ENCODE measurements around the gene CEACAM19. TPM values are rescaled to one million over a fixed set of nuclear protein-coding genes. Genes with fewer than 3 reads are reported as not detected.
A peak's percentile ranks its signal among the peaks of the same experiment; 100 is the strongest.
"Not testable (repeated sequence)": the region's sequence is repeated elsewhere in the genome, so short reads cannot be mapped to it uniquely, and the experiment has no call there.

CEACAM19 gene
- total and polyA plus RNA-seq, 10 donors = 1.0 to 6.8 (median 3.7) TPM

DNA sequence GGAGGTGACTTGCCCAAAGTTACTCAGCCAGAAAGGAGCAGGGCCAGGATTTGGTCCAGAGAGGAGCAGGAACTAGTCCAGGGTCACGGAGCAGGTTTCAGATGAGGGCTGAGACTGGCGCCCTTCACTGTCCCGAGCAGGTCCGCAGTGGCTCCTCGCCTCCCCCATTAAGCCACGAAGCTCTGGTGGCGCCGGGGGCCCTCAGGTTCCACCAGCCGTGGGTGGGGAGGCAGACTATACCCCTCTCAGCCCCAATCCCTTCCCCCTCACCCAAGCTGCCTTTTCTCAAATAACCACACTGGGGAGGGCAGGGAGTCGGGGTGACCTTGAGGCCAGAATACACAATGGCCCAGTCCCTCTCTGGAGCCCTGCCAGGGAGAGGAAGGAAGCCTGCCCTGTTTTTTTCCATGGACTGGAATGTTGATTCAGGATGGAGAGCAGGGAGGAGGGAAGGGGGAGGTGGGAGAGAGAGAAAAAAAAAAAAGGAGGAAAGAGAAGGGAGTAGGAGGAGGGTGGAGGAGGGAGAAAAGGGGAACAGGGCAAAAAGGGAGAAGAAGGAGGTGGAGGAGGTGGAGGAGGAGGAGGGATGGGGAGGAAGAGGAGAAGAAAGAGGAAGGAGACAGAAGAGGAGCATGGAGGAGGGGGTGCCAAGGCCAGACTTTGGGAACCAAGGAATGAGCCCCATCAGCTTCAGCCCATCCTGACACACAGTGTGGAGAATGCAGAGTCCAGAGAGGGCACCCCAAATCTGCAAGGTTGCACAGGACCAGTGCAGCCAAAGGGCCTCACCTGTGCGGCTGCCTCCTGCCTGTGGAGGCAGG is 47.4 kb downstream of the CEACAM19 start:
- WGBS, 5 donors = 35 to 59% (median 43%) methylated on average over 11 of the region's 11 CpGs
- H3K36me3 ChIP-seq = peaks cover 0 to 5% (median 0%) of the 10 kb centered on the region in 6 donors
- H3K9me3 ChIP-seq = peaks cover 0 to 18% (median 16%) of the 10 kb centered on the region in 8 donors
- H3K27ac ChIP-seq = peak overlapping the region in 7 of 8 donors; percentile 78 to 90 (median 85)
- peak; percentile 65 to 78 (median 73) for TF ChIP-seq POLR2AphosphoS5 (IDR thresholded peaks at IDR 0.05)
- TF ChIP-seq POLR2A (IDR thresholded peaks at IDR 0.05) = no peak
- TF ChIP-seq, protein P1, sequence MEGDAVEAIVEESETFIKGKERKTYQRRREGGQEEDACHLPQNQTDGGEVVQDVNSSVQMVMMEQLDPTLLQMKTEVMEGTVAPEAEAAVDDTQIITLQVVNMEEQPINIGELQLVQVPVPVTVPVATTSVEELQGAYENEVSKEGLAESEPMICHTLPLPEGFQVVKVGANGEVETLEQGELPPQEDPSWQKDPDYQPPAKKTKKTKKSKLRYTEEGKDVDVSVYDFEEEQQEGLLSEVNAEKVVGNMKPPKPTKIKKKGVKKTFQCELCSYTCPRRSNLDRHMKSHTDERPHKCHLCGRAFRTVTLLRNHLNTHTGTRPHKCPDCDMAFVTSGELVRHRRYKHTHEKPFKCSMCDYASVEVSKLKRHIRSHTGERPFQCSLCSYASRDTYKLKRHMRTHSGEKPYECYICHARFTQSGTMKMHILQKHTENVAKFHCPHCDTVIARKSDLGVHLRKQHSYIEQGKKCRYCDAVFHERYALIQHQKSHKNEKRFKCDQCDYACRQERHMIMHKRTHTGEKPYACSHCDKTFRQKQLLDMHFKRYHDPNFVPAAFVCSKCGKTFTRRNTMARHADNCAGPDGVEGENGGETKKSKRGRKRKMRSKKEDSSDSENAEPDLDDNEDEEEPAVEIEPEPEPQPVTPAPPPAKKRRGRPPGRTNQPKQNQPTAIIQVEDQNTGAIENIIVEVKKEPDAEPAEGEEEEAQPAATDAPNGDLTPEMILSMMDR (IDR thresholded peaks at IDR 0.05 in 8 of 11, conservative IDR thresholded peaks at IDR 0.05 in 3 of 11) = peak in 1 of 11 experiments; percentile 22
- no peaks in the 10 kb centered on the region for H3K27me3 ChIP-seq (replicated peaks in 1 of 7)
- DNase-seq = no peak
- intact Hi-C loops (cut with DNase I; ENCODE audit: low total_unique reads) = no loop called here
- peaks cover 21 to 66% (median 48%) of the 10 kb centered on the region in 6 donors for H3K4me1 ChIP-seq
- peak overlapping the region in 7 of 8 donors; percentile 2 to 54 (median 13) for H3K4me3 ChIP-seq

DNA sequence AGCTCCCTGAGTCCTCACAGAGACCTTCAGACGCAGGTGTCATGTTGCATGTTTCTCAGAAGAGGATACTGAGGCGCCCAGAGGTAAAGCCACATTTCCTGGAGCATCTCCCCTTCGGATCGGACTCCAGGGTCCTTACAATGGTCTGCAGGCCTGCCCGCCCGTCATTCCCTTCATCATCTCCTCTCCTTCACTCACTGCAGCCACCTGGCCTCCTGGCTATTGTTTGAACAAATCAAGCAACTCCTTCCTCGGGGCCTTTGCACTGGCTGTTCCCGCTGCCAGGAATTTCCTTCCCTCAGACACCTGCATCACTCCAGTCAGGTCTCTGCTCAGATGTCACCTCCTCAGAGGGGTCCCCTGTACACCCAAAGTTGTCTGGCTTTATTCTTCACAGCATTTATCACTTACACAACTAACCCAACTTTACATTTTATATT is 48.0 kb downstream of the CEACAM19 start:
- H3K9me3 ChIP-seq = peaks cover 0 to 17% (median 16%) of the 10 kb centered on the region in 8 donors
- peaks cover 0 to 5% (median 0%) of the 10 kb centered on the region in 6 donors for H3K36me3 ChIP-seq
- peak overlapping the region in 6 of 8 donors; percentile 22 to 90 (median 84) for H3K27ac ChIP-seq
- intact Hi-C loops (cut with DNase I; ENCODE audit: low total_unique reads) = no loop called here
- TF ChIP-seq, protein P1 (IDR thresholded peaks at IDR 0.05 in 8 of 11, conservative IDR thresholded peaks at IDR 0.05 in 3 of 11) = no peak
- TF ChIP-seq POLR2AphosphoS5 (IDR thresholded peaks at IDR 0.05) (no peak), POLR2A (IDR thresholded peaks at IDR 0.05) (no peak)
- 69 to 83% (median 74%) methylated on average over 6 to 8 of the region's 8 CpGs for WGBS, 5 donors
- no peak overlapping the region for H3K4me3 ChIP-seq
- DNase-seq = no peak
- no peaks in the 10 kb centered on the region for H3K27me3 ChIP-seq (replicated peaks in 1 of 7)
- peaks cover 27 to 73% (median 54%) of the 10 kb centered on the region in 6 donors for H3K4me1 ChIP-seq

DNA sequence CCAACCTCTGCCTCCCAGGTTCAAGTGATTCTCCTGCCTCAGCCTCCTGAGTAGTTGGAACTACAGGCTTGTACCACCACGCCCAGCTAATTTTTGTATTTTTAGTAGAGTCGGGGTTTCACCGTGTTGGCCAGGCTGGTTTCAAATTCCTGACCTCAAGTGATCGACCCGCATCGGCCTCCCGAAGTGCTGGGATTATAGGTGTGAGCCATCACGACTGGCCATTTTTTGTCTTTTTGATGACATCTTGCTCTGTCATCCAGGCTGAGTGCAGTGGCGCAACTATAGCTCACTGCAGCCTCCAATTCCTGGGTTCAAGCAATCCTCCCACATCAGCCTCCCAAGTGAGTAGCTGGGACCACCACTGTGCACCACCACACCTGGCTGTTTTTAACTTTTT is 49.1 kb downstream of the CEACAM19 start:
- H3K4me1 ChIP-seq = peaks cover 34 to 84% (median 64%) of the 10 kb centered on the region in 6 donors
- H3K9me3 ChIP-seq; DNase-seq; H3K36me3 ChIP-seq; intact Hi-C loops (cut with DNase I; ENCODE audit: low total_unique reads); H3K27me3 ChIP-seq (replicated peaks in 1 of 7); H3K4me3 ChIP-seq: not testable (repeated sequence)
- WGBS, 5 donors = 91 to 97% (median 94%) methylated on average over 9 of the region's 9 CpGs
- H3K27ac ChIP-seq = peak overlapping the region in 5 of 8 donors; percentile 13 to 77 (median 56)

DNA sequence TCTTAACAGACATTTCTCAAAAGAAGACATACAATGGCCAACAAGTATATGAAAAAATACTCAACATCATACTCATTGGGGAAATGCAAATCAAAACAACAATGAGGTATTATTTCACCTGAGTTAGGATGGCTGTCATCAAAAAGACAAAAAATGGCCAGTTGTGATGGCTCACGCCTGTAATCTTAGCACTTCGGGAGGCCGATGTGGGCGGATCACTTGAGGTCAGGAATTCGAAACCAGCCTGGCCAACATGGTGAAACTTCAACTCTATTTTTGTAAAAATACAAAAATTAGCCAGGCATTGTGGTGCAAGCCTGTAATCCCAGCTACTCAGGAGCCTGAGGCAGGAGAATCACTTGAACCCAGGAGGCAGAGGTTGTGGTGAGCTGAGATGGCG is 49.7 kb downstream of the CEACAM19 start:
- peaks cover 34 to 89% (median 70%) of the 10 kb centered on the region in 6 donors for H3K4me1 ChIP-seq

DNA sequence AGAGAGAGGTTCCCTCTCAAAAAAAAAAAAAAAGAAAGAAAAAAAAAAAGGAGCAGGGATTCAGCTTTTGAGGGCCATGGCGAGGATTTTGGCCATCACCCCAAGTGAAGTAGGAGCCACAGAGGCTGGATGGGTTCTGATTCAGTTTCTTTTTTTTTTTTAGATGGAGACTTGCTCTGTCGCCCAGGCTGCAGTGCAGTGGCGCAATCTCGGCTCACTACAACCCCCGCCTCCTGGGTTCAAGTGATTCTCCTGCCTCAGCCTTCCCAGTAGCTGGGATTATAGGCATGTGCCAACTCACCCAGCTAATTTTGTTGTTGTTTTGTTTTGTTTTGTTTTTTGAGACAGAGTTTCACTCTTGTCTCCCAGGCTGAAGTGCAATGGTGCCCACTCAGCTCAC is 50.1 kb downstream of the CEACAM19 start:
- DNase-seq; H3K36me3 ChIP-seq; H3K4me3 ChIP-seq; H3K9me3 ChIP-seq; intact Hi-C loops (cut with DNase I; ENCODE audit: low total_unique reads); H3K27me3 ChIP-seq (replicated peaks in 1 of 7): not testable (repeated sequence)
- Histone ChIP-seq H3K27ac (peak overlapping the region in 6 of 8 donors; percentile 38 to 77 (median 58)), H3K4me1 (peaks cover 34 to 94% (median 72%) of the 10 kb centered on the region in 6 donors)
- 55 to 72% (median 65%) methylated on average over 5 of the region's 5 CpGs for WGBS, 5 donors

More for the DNA sequence above, 49.7 kb downstream of the CEACAM19 start:
- H3K4me3 ChIP-seq = no peak overlapping the region
- H3K27ac ChIP-seq = peak overlapping the region in 5 of 8 donors; percentile 26 to 77 (median 60)
- DNase-seq = no peak
- H3K27me3 ChIP-seq (replicated peaks in 1 of 7) = no peaks in the 10 kb centered on the region
- WGBS, 5 donors = 58 to 77% (median 64%) methylated on average over 6 of the region's 6 CpGs
- no peak for TF ChIP-seq POLR2AphosphoS5 (IDR thresholded peaks at IDR 0.05)
- TF ChIP-seq POLR2A (IDR thresholded peaks at IDR 0.05) = no peak
- TF ChIP-seq, protein P1 (IDR thresholded peaks at IDR 0.05 in 8 of 11, conservative IDR thresholded peaks at IDR 0.05 in 3 of 11) = no peak
- intact Hi-C loops (cut with DNase I; ENCODE audit: low total_unique reads) = no loop called here
- H3K36me3 ChIP-seq = no peaks in the 10 kb centered on the region
- H3K9me3 ChIP-seq = peaks cover 0 to 1% (median under 1%) of the 10 kb centered on the region in 8 donors

All from spleen (tissue), 11 donors.